Breast epithelium (tissue), 3 donors: ENCODE results near the gene SELP.

Source experiments
- POLR2AphosphoS5 ChIP-seq, 3 donors: sonication (generic); formaldehyde crosslinking; IDR thresholded peaks; one replicate each; pipeline ENCODE4 v1.6.1; 2017; ENCODE audit warnings: antibody characterized with exemption in 3 of 3
- TF ChIP-seq, protein P1 (sequence below), 3 donors: fragments of 450-650 bp; IDR thresholded peaks; one replicate each; pipeline ENCODE4 v1.5.1; 2016 to 2017; ENCODE audit warnings: antibody characterized with exemption in 3 of 3, mild to moderate bottlenecking in 3 of 3, moderate library complexity in 3 of 3

DNA sequence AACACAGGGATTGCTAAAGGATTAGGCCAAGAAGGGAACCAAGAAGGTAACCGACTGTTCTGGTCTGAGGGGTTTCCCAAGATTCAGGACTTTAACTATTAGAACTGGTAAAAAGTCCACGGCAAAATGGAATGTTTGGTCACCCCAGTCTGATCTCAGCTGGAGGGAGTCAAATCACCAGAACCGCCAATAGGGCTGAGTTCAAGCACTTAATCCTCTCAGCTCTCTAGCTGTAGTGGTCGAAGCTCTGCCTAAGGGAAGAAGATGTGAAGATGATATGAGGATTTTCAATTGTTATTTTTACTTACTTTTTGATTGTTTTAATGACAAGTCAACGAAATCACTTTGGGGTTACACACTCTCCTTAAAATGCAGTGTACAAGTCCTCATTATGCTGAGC lies 72.8 kb downstream of the SELP start:
- no peak for TF ChIP-seq POLR2AphosphoS5 (IDR thresholded peaks at IDR 0.05)
- TF ChIP-seq, protein P1, sequence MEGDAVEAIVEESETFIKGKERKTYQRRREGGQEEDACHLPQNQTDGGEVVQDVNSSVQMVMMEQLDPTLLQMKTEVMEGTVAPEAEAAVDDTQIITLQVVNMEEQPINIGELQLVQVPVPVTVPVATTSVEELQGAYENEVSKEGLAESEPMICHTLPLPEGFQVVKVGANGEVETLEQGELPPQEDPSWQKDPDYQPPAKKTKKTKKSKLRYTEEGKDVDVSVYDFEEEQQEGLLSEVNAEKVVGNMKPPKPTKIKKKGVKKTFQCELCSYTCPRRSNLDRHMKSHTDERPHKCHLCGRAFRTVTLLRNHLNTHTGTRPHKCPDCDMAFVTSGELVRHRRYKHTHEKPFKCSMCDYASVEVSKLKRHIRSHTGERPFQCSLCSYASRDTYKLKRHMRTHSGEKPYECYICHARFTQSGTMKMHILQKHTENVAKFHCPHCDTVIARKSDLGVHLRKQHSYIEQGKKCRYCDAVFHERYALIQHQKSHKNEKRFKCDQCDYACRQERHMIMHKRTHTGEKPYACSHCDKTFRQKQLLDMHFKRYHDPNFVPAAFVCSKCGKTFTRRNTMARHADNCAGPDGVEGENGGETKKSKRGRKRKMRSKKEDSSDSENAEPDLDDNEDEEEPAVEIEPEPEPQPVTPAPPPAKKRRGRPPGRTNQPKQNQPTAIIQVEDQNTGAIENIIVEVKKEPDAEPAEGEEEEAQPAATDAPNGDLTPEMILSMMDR (IDR thresholded peaks at IDR 0.05), result no peak
